Measurements from ENCODE around the gene CCDC83.
"Not testable (repeated sequence)": the region's sequence is repeated elsewhere in the genome, so short reads cannot be mapped to it uniquely, and the experiment has no call there.

Gene CCDC83

GRCh38 chr11:85939099-85940015 lies 84.2 kb downstream of the CCDC83 start:
- DNase-seq (ENCODE audit: low read depth) = no peak

- DNase-seq (ENCODE audit: low read depth) = peak; percentile 35
Observed at GRCh38 chr11:85941380-85941973, 86.3 kb downstream of the CCDC83 start.

GRCh38 chr11:85945296-85945695 lies 90.1 kb downstream of the CCDC83 start:
- DNase-seq (ENCODE audit: low read depth) = no peak

- no peak for DNase-seq (ENCODE audit: low read depth)
Observed at GRCh38 chr11:85945788-85946187, 90.6 kb downstream of the CCDC83 start.

GRCh38 chr11:85946221-85946620 lies 91.0 kb downstream of the CCDC83 start:
- no peak for DNase-seq (ENCODE audit: low read depth)

GRCh38 chr11:85947431-85948272 lies 92.5 kb downstream of the CCDC83 start:
- no peak for DNase-seq (ENCODE audit: low read depth)

DNA sequence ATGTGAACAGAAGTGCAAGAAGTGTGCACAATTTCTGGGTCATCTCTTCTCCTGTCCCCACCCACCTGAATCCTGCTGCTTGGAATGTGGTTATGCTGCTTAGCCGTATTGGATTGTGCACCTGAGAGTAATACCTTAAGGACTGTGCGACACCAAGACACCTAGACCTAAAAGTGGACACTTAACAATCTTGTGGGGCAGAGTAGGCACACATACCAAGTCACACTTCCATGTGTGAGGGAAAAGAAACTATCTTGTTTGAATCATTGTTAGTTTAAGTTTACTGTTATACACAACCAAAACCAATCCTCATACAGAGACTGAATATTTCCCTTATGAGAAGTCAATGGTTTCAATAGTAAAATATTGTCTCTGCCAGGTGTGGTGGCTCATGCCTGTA lies 93.7 kb downstream of the CCDC83 start:
- DNase-seq (ENCODE audit: low read depth) = no peak

- no peak for DNase-seq (ENCODE audit: low read depth)
Observed at GRCh38 chr11:85949798-85950197, 94.6 kb downstream of the CCDC83 start.

DNA sequence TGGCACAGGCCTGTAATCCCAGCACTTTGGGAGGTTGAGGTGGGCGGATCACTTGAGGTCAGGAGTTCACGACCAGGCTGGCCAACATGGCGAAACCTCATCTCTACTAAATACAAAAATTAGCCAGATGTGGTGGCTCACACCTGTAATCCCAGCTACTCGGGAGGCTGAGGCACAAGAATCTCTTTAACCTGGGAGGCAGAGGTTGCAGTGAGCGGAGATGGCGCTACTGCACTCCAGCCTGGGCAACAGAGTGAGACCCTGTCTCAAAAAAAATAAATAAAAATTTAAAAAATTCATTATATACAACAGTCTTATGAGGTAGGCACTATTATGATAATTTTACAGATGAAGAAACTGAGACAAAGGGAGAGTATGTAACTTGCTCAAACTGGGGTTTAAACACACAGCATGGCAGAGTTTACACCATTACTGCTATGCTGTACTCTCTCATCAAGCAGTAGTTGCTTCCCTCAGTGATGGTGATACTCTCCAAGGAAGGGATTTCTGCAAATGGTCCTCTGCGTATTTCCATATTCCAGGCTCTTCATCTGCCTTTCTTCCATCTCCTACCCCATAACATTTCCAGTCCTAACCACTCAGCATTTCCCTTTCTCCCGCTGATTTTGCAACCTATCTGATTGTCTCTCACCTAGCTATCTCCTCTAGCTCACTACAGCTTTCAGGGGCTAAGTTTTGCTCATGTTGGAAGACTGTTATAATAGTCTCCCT lies 95.3 kb downstream of the CCDC83 start:
- no peak for DNase-seq (ENCODE audit: low read depth)

DNA sequence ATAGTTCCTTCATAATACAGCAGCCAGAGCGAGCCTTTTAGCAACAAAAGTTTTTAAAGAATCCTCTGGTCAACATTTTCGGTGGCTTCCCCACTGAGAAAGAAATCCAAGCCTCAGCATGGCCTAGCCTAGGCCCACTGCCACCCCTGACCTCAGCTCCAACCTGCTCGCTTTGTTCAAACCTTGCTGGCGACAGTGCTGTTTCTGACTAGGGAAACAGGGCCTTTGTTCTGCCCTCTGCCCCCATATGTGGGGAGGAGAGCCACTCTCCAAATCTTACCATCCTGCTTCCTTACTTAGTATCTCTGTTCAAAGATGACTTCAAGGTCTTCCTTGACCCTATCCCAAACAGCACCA lies 95.8 kb downstream of the CCDC83 start:
- no peak for DNase-seq (ENCODE audit: low read depth)

DNA sequence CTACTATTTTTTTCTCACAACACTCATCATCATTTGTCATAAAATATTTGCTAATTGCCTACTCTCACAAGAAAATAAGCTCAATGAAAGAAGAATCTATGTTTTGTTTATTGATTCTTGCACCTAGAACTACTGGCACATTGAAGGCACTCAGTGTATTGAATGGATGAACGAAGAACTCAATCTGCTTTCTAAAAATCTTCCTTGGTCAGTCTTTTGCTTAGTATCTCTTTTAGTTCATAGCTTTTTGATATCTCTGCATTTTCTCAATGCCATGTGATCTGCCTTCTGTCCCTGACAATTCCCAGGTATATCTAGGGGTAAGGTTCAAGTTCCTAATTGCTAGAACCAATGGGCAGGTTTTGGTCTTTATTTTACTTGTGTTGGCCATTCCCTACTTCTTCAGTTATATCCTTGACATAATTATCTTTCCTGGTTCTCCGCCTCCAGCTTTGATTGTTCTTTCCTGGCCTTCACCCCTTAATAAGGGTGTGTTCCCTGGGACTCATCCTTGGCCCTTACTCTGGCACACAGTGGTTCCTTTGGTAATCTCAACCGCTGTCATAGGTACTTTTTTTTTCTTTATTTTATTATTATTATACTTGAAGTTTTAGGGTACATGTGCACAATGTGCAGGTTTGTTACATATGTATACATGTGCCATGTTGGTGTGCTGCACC lies 96.4 kb downstream of the CCDC83 start:
- no peak for DNase-seq (ENCODE audit: low read depth)

- DNase-seq (ENCODE audit: low read depth) = not testable (repeated sequence)
Observed at GRCh38 chr11:85952108-85952485, 96.9 kb downstream of the CCDC83 start.

DNA sequence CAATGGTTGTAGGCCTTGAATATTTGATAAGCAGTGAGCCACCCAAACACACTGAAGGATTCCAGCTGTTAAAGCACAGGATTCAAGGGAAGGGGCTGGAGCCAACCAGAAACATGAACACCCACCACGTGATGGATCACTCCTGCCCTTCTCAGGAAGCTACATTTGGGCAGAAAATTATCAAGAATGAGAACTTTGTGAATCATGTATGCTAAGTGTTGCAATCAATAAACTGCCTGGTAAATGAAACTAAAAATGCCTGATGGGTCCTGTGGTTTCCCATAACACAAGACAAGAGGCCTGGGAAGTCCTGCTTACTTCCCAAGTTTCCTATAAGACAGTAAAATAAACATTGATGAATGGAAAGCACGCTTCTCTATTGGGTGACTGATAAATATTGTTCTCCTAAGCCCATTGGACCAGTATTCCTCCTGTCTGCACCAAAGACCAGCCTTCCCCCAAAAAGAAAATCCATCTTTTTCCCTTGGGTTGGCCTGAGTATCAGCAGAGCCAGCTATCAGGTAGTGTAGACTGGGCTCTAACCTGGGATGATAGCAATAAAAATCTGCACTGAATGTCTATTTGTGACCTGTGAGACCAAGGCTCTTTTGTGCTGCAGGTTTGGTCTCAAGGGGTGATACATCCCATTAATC lies 98.4 kb downstream of the CCDC83 start:
- DNase-seq (ENCODE audit: low read depth) = no peak

DNA sequence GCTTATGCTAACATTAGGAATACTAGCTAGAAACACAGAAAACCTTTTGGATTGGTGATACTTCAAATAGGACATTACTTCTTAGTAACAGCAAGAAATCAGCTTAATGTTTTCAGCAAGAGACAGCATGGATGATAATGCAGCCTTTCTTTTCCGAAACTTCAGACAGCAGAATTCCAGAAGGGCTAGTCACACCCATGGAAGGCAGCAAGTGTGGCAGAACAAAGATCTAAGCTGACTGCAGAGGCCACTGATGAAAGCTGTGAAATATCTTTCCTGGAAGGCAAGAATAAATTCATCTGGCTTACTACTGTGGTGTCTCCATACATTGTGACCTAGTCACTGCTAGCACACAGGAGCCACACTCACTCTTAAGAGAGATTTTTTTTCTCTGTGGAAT lies 100.3 kb downstream of the CCDC83 start:
- no peak for DNase-seq (ENCODE audit: low read depth)

GRCh38 chr11:85960678-85961077 lies 105.5 kb downstream of the CCDC83 start:
- DNase-seq (ENCODE audit: low read depth) = no peak

DNA sequence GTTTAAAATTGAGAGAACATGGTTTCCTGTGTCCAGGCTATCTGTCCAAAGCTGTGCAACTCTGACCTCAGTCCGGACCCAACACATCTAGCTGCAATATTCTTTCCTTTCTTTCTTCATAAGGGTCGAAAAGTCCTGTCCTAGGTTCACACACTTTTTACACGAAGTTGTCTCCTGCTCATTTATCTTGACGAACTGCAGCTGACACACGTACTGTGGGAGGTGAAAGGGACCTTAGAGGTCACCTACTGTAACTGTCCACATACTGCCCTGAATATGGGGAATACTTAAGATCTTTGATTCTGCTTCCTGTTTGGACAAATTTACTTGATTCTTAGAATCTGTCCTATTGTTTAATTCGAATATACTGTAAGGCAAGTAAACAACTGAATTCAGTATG lies 105.9 kb downstream of the CCDC83 start:
- no peak for DNase-seq (ENCODE audit: low read depth)

GRCh38 chr11:85961930-85962363 lies 106.8 kb downstream of the CCDC83 start:
- no peak for DNase-seq (ENCODE audit: low read depth)

DNA sequence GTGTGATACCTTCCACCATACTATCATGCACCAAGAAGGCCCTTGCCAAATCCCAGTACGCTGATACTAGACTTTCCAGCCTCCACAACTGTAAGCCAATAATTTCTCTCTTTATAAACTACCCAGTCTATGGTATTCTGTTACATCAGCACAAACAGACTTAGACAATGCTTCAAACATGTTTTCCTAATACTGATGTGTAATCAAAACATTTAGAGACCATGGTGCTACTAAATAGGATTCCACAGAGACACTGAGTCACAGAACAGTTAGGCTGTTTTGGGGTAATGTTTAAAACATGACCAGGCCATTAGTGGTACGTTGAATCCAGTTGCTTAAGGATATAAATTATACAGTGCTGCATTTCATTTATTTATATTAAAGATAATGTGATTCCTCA lies 110.0 kb downstream of the CCDC83 start:
- DNase-seq (ENCODE audit: low read depth) = no peak

DNA sequence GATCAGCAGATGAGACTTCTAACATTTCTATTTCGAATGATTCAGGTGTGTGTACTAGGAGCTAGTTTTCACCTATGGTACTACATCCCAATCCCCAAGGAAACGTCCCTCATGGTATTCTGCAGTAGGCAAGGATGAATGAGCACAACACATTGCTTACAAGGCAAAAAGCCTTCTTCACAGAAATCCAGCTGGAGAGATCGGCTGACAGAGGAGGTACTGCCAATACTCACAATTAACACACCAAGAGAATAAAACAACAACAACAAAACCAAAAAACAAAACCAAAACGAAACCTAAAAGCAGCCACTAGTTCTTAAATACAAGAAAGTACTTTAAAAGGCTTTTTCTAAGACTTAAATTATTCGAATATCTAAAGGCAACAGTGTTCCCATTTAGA lies 112.3 kb downstream of the CCDC83 start:
- no peak for DNase-seq (ENCODE audit: low read depth)

All from activated T-cell treated with anti-CD3 and anti-CD28 coated beads for 48 hours (primary cell).